ENCODE measurements around the gene NOS1AP.
"Not testable (repeated sequence)": the region's sequence is repeated elsewhere in the genome, so short reads cannot be mapped to it uniquely, and the experiment has no call there.

The NOS1AP gene

GRCh38 chr1:162389021-162389818 lies 319.7 kb downstream of the NOS1AP start:
- DNase-seq, result no peak

- no peak for DNase-seq
Measured at GRCh38 chr1:162389971-162390370, 320.5 kb downstream of the NOS1AP start.

GRCh38 chr1:162390396-162391185 lies 321.1 kb downstream of the NOS1AP start:
- DNase-seq, result no peak

GRCh38 chr1:162391790-162392563 lies 322.5 kb downstream of the NOS1AP start:
- DNase-seq, result no peak

- DNase-seq, result no peak
Measured at GRCh38 chr1:162396201-162396906, 326.9 kb downstream of the NOS1AP start.

GRCh38 chr1:162397039-162397448 lies 327.6 kb downstream of the NOS1AP start:
- no peak for DNase-seq

- DNase-seq, result no peak
Measured at GRCh38 chr1:162397943-162398560, 328.6 kb downstream of the NOS1AP start.

- no peak for DNase-seq
Measured at GRCh38 chr1:162398999-162399580, 329.6 kb downstream of the NOS1AP start.

- no peak for DNase-seq
Measured at GRCh38 chr1:162400790-162401355, 331.4 kb downstream of the NOS1AP start.

GRCh38 chr1:162404550-162405160 lies 335.2 kb downstream of the NOS1AP start:
- no peak for DNase-seq

- no peak for DNase-seq
Measured at GRCh38 chr1:162405800-162406199, 336.3 kb downstream of the NOS1AP start.

GRCh38 chr1:162406811-162407210 lies 337.3 kb downstream of the NOS1AP start:
- no peak for DNase-seq

- no peak for DNase-seq
Measured at GRCh38 chr1:162407539-162407938, 338.0 kb downstream of the NOS1AP start.

- no peak for DNase-seq
Measured at GRCh38 chr1:162412002-162412401, 342.5 kb downstream of the NOS1AP start, which contains the start of gene SH2D1B. TSS of gene SH2D1B (minus strand) at chr1:162412136. CDS start at chr1:162412016, 120 bp downstream.

- DNase-seq, result no peak
Measured at GRCh38 chr1:162416215-162416614, 346.7 kb downstream of the NOS1AP start.

- no peak for DNase-seq
Measured at GRCh38 chr1:162416909-162417308, 347.4 kb downstream of the NOS1AP start.

- DNase-seq, result no peak
Measured at GRCh38 chr1:162417650-162418049, 348.2 kb downstream of the NOS1AP start.

- not testable (repeated sequence) for DNase-seq
Measured at GRCh38 chr1:162418584-162418983, 349.1 kb downstream of the NOS1AP start.

GRCh38 chr1:162419450-162419931 lies 350.0 kb downstream of the NOS1AP start:
- not testable (repeated sequence) for DNase-seq
